GM18505 (cell line): ENCODE measurements around the gene TMEM87A.
"Not testable (repeated sequence)": the region's sequence is repeated elsewhere in the genome, so short reads cannot be mapped to it uniquely, and the experiment has no call there.

Source experiments
- ATAC-seq: cut with Tn5 transposase; IDR thresholded peaks from one replicate; pipeline ENCODE4 v1.9.1; 2021; ENCODE audit not compliant: unreplicated experiment
- POLR2A ChIP-seq: IDR thresholded peaks from 4 replicates; pipeline ENCODE4 v1.6.1; 2011; ENCODE audit warnings: borderline replicate concordance; ENCODE audit not compliant: insufficient read depth, insufficient read length; ENCODE audit errors: extremely low read depth

TMEM87A gene

DNA sequence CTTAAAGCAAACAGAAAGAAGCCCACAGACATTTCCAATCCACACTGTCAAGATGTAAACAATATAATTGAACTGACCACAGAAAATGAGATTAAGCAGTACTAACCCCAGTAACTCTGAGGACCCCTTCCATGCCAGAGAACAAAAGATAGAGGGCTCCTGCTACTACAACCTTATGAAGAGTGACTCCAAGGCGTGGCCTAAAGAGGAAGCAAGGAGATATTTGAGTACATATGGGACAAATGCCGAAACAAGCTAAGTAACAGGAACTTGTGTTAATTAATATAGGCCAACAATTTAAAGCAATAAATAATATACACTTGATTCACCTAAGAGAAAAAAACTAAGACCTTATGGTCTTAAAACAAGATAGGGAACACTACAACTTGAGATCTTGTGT lies 40.1 kb downstream of the TMEM87A start:
- no peak for TF ChIP-seq POLR2A
- ATAC-seq, result no peak

DNA sequence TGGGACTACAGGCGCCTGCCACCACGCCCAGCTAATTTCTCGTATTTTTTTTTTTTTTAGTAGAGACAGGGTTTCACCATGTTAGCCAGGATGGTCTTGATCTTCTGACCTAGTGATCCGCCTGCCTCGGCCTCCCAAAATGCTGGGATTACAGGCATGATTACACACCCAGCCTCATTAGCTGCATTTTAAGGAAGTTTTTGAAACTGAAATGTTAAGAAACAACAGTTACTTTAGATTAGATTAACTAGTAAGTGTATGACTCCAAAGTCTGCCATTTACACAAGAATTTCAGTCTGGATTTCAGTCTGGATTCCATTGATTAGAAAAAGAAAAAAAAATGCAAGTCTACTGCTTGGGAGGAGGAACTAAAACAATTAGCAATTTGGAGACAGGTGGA lies 40.6 kb downstream of the TMEM87A start:
- no peak for ATAC-seq
- TF ChIP-seq POLR2A, result no peak

DNA sequence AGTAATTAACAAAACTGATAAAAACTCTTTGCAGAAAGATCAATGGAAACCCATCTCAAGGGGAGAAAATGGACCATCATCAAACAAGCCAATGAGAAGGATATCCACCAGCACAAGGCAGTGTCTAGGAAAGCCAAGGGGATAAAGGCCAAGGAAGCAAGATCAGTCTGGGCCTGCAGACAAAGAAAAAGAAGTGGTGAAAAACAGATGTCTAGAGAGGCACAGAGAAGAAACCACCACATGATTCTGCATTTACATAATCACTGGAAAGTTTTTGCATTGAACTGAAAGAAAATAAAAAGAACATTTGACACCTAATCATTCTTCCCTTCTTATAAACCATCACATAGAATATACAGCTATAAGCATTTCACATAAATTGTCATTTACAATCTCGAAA lies 42.1 kb downstream of the TMEM87A start:
- no peak for TF ChIP-seq POLR2A
- ATAC-seq, result no peak

DNA sequence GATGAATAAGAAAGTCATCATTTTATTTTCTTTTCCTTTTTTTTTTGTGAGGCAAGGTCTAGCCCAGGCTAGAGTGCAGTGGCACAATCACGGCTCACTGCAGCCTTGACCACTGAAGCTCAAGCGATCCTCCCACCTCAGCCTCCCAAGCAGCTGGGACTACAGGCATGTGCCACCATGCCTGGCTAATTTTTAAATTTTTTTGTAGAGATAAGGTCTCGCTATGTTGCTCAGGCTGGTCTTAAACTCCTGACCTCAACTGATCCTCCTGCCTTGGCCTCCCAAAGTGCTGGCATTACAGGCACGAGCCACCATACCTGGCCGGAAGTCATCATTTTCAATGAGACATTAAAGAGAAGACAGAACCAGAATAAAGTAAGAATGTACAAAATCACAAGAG lies 44.3 kb downstream of the TMEM87A start:
- not testable (repeated sequence) for ATAC-seq

DNA sequence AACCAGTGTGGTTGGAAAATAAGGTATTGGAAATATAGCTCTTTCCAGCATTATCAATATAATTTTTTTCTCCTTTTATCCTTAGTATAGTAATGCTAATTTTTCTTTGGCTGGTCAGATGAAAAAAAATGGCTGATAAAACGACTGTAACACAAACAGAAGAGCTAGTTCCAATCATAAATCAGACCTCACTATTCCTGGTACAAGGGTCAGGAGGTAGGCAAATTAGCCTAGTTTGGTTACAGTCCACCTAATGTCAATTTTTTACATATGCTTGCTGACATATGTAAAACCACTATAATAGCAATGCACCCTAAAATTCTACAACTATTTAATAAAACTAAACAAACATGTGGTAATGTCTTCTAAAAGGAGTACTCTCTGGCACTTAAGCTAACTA lies 45.2 kb downstream of the TMEM87A start:
- no peak for TF ChIP-seq POLR2A
- ATAC-seq, result no peak

DNA sequence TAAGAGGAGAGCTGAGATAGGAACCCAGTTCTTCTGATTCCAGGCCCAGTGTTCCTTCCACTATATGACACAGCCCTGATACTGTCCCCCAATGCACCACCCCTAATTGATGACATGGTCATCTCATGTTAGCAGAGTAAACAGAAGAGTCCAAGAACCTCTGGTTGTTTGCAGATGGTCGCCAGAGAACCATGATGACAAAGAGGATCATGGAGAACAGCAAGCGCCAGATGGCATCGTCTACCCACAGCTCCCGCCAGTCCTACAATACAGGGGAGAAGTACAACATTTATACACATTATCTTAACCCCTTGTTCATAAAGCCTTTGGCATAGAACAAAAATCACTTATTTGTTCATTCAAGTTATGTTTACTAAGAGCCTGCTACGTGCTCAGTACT lies 46.6 kb downstream of the TMEM87A start:
- ATAC-seq, result no peak
- no peak for TF ChIP-seq POLR2A

DNA sequence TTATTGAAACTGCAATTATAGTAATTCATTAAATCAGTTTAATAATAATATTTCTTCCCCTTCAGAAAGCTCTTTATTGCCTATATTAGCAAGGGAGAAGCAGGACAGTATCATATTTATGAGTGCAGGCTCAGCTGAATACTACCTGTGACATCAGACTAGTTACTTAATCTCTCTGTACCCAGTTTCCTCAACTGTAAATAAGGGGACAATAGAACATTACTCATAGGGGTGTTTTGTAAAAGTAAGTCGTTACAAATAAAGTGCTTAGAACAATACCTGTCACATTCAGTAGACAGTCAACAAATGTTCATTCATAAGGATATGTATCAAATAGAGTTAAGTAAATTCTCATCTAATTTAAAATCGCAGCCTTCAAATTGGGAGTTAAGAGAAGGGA lies 53.0 kb downstream of the TMEM87A start:
- TF ChIP-seq POLR2A, result no peak
- no peak for ATAC-seq

DNA sequence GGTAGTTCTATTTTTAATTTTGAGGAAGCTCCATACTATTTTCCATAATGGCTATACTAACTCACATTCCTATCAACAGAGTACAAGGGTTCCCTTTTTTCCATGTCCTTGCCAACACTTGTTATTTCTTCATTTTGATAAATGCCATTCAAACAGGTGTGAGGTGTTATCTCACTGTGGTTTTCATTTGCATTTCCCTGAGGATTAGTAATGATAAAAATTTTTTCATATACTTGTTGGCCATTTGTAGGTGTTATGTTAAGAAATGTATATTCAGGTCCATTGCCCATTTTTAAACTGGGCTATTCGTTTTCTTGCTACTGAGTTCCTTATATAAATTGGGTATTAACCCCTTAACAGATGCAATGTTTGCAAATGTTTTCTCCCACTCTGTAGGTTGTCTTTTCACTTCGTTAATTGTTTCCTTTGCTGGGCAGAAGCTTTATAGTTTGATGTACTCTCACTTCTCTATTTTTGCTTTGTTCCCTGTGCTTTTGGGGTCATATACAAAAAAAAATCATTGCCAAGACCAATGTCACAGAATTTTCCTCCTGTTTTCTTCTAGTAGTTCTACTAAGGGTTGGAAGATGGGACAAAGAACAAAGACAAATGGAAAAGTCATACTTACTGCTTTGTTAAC lies 54.2 kb downstream of the TMEM87A start:
- ATAC-seq, result no peak
- no peak for TF ChIP-seq POLR2A

DNA sequence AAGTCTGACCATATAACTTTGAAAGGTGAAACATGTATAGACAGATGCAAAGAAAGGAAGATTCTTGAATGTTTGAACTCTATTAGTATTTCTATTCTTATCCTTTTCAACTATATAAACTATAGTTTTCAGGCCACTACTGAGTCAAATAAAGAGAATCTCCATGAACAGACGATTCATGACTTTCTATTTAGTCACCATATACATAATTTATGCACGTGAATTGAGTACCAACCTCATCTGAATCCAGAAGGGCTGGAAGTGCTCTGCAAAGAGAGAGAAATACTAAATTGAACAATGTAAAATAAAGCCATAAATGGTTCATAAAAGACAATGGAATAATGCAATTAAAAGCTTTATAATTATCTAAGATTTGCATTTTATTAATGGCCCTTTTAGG lies 55.7 kb downstream of the TMEM87A start:
- no peak for TF ChIP-seq POLR2A
- no peak for ATAC-seq

DNA sequence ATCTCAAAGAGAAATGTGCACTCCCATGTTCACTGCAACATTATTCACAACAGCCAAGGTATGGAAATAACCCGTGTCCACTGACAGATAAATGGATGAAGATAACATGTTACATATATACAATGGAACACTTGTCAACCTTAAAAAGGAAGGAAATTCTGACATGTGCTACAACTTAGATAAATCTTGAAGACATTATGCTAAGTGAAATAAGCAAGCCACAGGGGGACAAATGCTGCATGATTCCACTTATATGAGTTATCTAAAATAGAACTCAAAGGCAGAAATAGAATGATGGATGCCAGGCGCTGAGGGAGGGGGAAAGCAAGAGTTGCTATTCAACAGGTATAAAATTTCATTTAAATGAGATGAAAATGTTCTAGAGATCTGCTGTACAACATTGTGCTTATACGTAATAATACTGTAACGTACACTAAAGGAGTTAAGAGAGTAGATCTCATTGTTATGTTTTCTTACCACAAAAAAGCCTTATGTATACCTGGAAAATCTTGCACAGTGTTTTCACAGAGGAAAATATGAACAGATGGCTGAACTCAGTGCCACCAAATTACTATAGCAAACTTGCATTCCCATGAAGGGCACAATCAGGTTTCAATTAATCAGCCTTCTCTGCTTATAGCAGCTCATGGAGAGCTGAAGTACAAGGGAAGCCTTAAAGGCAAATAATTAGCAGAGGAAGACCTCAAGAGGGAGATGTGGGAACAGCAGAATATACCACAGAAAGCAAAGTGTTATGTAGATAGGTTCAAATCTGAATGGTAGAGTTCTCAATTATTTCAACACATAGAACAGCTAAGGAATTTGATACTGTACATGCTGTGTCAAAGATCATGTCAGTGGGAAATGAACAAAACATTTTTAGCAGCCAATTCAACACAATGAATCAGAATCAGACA lies 57.1 kb downstream of the TMEM87A start:
- no peak for TF ChIP-seq POLR2A
- ATAC-seq, result no peak

DNA sequence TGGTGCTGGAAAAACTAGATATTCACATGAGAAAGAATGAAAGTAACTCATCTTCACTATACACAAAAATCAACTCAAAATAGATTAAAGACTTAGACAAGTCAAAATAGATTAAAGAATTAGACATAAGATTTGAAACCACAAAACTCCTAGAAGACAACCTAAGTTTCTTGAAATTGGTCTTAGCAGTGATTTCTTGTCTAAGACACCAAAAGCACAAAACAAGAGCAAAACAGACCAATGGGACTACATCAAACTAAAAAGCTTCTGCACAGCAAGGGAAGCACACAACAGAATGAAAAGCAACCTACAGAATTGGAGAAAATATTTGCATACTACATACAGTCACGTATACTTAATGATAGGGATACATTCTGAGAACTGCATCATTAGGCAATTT lies 58.6 kb downstream of the TMEM87A start:
- no peak for ATAC-seq
- TF ChIP-seq POLR2A, result no peak

DNA sequence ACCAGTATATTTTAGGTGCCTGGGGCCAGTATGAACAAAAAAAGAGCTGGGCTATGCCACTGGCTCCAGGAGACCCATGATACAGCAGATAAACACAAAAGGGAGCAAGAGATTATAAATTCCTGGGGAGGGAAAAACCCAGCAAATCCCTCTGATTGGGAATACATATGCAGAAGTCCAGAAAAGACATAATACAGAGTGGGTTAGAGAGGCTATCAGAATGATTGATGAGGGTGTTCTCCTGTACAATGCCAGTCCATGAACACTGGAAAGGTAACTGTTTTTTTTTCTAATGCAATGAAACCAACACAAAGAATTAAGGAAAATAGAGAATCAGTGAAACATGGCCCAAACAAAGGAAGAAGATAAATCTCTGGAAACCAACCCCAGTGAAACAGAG lies 59.7 kb downstream of the TMEM87A start:
- no peak for TF ChIP-seq POLR2A
- ATAC-seq, result no peak

DNA sequence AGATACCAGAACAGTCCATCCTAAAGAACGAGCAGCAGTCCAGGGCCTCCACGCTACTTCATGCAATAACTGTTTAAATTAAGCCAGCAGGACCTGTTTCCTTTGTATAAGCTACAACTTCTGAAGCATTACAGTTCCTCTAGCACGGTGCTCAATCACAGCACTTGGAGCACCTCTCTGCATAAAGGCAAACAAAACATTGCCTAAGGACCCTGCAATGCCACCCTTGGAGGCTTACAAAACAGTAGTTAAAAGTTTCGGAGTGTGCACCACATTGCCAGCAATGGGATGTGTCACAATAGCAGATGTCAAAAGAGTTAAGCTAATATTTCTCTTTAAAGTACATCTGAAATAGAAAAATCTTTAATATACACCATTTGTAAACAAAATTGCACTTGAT lies 62.5 kb downstream of the TMEM87A start:
- ATAC-seq, result no peak
- TF ChIP-seq POLR2A, result no peak
